Osteoblast (primary cell): ENCODE measurements around the gene COX17. TPM values are rescaled to one million over a fixed set of nuclear protein-coding genes. Genes with fewer than 3 reads are reported as not detected.

ENCODE experiments used
- DNase-seq: peaks from one replicate; pipeline ENCODE4 v3.0.0; 2011; ENCODE audit warnings: low spot score, mixed read lengths; ENCODE audit not compliant: insufficient read length; ENCODE audit errors: missing footprints
- H2AFZ ChIP-seq: 2 replicates; pipeline ENCODE4 v1.6.0; 2011; ENCODE audit warnings: mild to moderate bottlenecking, low read length
- H3K27ac ChIP-seq: 2 replicates; pipeline ENCODE4 v1.5.1; 2011; ENCODE audit warnings: mild to moderate bottlenecking, low read depth, low read length, moderate library complexity
- H3K27me3 ChIP-seq: 2 replicates; pipeline ENCODE4 v1.6.0; 2012; ENCODE audit warnings: mild to moderate bottlenecking, control low read depth, inconsistent platforms, low read length, moderate library complexity; ENCODE audit not compliant: insufficient read depth
- H3K36me3 ChIP-seq: 2 replicates; pipeline ENCODE4 v1.5.1; 2011; ENCODE audit warnings: mild to moderate bottlenecking, low read length, control low read depth, moderate library complexity; ENCODE audit not compliant: insufficient read depth
- H3K4me1 ChIP-seq: 2 replicates; pipeline ENCODE4 v1.5.1; 2011; ENCODE audit warnings: mild to moderate bottlenecking, low read length, control low read depth, moderate library complexity; ENCODE audit not compliant: insufficient read depth
- H3K4me2 ChIP-seq: 2 replicates; pipeline ENCODE4 v1.6.0; 2011; ENCODE audit warnings: mild to moderate bottlenecking, low read length; ENCODE audit not compliant: insufficient read depth
- H3K4me3 ChIP-seq: fragments of 200-600 bp; sonication (generic); 3 replicates; pipeline ENCODE4 v1.5.1; 2012; ENCODE audit warnings: mild to moderate bottlenecking, low read length, inconsistent platforms; ENCODE audit not compliant: insufficient read depth
- H3K79me2 ChIP-seq: 2 replicates; pipeline ENCODE4 v1.6.0; 2012; ENCODE audit warnings: mild to moderate bottlenecking, low read length, control low read depth, inconsistent platforms; ENCODE audit not compliant: insufficient read depth
- H3K9me3 ChIP-seq: 2 replicates; pipeline ENCODE4 v1.5.1; 2011; ENCODE audit warnings: low read depth, low read length, control low read depth
- H4K20me1 ChIP-seq: 2 replicates; pipeline ENCODE4 v1.6.0; 2012; ENCODE audit warnings: mild to moderate bottlenecking, low read length, control low read depth; ENCODE audit not compliant: insufficient read depth
- total RNA-seq: library from RNA; depleted of rRNA; stranded (reverse); fragments of >200 nt; gene quantifications from 2 replicates; pipeline ENCODE4 v1.2.3, GENCODE V29; 2012
- TF ChIP-seq, protein P1 (sequence below): IDR thresholded peaks from 2 replicates; pipeline ENCODE4 v1.5.1; 2011; ENCODE audit warnings: mild to moderate bottlenecking, low read depth, low read length, moderate library complexity; ENCODE audit errors: extremely low read depth

The COX17 gene
- total RNA-seq, 1 donor = 8.0 TPM

DNA sequence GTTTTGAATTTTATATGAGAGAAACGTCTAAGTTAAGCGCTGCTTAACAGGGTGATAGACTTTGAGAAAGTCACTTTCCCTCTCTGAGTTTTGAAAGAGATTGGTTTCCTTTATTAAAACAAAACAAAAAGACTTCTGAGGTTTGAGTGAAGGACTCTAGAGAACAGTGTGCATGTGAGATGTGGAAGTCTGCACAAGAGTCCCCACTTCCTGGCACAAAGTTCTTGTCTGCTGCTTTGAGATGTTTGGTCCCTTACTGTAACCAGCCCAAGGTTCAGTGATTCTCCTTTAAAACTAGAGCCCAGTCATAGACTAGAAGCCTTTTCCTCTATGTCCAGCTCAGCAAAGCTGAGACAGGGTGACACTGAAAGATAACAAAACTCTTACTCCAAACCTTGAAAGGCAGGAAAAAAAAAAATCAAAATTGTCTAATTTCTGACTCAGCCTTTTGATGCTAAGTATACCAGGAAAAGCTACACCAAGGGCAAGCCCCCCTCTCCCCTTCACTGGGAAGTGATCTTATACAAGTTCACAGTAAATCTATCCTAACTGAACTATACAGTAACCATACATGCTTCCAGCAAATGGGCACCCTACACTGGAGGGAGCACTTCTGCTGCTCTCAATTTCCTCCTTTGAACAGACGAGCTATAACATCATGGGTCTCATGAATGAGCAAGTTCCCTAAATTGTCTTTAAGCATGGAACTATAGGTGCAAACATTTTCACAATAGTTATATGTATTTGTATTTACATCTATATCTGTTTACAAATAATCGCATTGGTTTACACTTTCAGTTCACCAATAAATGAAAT, 19.1 kb downstream of the COX17 start:
- Histone ChIP-seq H3K36me3 (no peaks in the 10 kb centered on the region), H3K4me3 (no peak overlapping the region), H3K4me2 (no peak overlapping the region), H3K9me3 (no peaks in the 10 kb centered on the region), H3K27me3 (no peaks in the 10 kb centered on the region), H4K20me1 (no peaks in the 10 kb centered on the region), H2AFZ (no peak overlapping the region), H3K79me2 (no peaks in the 10 kb centered on the region), H3K4me1 (peaks cover 22% of the 10 kb centered on the region), H3K27ac (no peak overlapping the region)
- DNase-seq = no peak
- TF ChIP-seq, protein P1, sequence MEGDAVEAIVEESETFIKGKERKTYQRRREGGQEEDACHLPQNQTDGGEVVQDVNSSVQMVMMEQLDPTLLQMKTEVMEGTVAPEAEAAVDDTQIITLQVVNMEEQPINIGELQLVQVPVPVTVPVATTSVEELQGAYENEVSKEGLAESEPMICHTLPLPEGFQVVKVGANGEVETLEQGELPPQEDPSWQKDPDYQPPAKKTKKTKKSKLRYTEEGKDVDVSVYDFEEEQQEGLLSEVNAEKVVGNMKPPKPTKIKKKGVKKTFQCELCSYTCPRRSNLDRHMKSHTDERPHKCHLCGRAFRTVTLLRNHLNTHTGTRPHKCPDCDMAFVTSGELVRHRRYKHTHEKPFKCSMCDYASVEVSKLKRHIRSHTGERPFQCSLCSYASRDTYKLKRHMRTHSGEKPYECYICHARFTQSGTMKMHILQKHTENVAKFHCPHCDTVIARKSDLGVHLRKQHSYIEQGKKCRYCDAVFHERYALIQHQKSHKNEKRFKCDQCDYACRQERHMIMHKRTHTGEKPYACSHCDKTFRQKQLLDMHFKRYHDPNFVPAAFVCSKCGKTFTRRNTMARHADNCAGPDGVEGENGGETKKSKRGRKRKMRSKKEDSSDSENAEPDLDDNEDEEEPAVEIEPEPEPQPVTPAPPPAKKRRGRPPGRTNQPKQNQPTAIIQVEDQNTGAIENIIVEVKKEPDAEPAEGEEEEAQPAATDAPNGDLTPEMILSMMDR = no peak

DNA sequence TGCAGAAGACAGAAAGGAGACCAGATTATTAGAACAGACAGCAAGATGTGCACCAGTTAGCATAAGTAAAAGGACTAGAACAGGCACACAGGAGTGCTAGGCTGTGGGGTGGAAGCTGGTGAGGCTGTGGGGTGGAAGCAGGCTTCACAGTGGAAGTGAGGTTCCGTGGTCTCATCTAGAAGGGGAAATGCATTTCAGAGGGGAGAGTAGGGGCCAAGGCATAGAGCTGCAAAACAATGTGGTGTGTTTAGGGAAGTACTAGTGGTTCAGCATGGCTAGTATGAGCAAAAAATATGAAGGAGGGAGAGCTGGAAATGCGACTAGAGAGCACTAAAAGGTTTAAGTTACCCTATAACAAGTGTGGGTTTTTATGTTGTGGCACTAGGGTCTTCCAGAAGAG, 23.3 kb downstream of the COX17 start:
- Histone ChIP-seq H3K36me3 (no peaks in the 10 kb centered on the region), H2AFZ (no peak overlapping the region), H3K4me2 (no peak overlapping the region), H4K20me1 (no peaks in the 10 kb centered on the region), H3K27ac (no peak overlapping the region), H3K27me3 (no peaks in the 10 kb centered on the region), H3K4me3 (no peak overlapping the region), H3K4me1 (no peaks in the 10 kb centered on the region), H3K9me3 (no peaks in the 10 kb centered on the region), H3K79me2 (no peaks in the 10 kb centered on the region)
- no peak for DNase-seq
- TF ChIP-seq, protein P1 = no peak

DNA sequence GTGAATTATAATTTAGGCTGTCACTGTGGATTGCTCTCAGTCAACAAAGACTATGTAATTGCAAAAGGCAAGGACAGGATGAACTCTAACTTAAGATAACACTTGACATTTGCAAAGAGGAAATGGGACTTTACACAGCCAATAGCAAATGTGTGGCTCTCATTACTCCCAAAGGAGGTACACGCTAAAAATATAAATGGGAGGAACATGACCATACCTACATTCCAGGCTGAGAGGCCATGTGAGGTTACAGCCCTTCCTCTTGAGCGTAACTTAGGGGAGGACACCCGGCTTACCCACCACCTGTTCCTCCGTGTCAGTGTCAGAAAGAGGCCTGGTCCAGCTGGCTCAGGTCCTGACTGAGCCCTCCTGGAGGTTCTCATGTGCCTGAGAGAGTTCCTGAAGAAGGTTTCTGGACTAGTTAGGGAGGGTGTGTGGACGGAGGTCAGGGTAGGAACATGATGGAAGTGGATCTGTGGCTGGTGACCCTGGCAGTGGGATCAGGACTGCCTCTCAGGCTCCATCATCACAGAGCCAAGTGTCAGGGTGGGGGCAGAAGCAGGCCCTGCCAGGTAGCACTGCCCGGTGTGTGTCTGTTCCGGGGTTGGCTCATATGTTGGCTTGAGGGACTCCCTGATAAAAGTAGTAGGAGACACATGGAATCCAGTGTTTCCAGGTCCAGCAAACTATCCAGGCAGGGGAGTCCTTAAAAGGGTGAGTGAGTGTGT, 24.7 kb downstream of the COX17 start:
- H3K79me2 ChIP-seq = no peaks in the 10 kb centered on the region
- no peaks in the 10 kb centered on the region for H4K20me1 ChIP-seq
- no peaks in the 10 kb centered on the region for H3K27me3 ChIP-seq
- no peaks in the 10 kb centered on the region for H3K36me3 ChIP-seq
- no peak overlapping the region for H2AFZ ChIP-seq
- H3K9me3 ChIP-seq = no peaks in the 10 kb centered on the region
- no peak overlapping the region for H3K4me3 ChIP-seq
- H3K4me2 ChIP-seq = no peak overlapping the region
- H3K27ac ChIP-seq = no peak overlapping the region
- TF ChIP-seq, protein P1 = no peak
- H3K4me1 ChIP-seq = peaks cover 6% of the 10 kb centered on the region
- no peak for DNase-seq

DNA sequence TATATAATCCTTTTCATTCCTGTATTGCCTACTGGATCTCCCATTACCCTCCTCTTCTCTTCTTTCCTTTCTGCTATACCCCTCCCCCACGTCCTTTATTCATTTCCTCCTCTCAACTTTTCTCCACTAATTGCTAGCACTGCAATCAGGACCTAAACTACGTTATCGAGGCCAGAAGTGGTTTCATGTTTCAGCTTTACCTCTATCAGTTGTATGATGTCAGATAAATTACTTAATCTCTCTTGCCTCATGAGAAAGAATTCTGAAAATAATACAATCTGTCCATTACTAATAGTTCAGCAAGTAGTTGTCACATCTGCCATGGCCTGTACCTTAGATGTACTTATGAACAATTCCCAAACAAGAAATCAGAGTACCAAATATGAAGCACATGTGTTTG, 27.4 kb downstream of the COX17 start:
- TF ChIP-seq, protein P1 = no peak
- H2AFZ ChIP-seq = no peak overlapping the region
- H3K4me3 ChIP-seq = no peak overlapping the region
- H3K79me2 ChIP-seq = no peaks in the 10 kb centered on the region
- no peaks in the 10 kb centered on the region for H3K36me3 ChIP-seq
- H3K4me2 ChIP-seq = no peak overlapping the region
- no peak for DNase-seq
- no peaks in the 10 kb centered on the region for H3K27me3 ChIP-seq
- peaks cover 11% of the 10 kb centered on the region for H3K4me1 ChIP-seq
- no peaks in the 10 kb centered on the region for H3K9me3 ChIP-seq
- no peaks in the 10 kb centered on the region for H4K20me1 ChIP-seq
- H3K27ac ChIP-seq = no peak overlapping the region
